Adrenal gland (tissue), 12 donors: Measurements from ENCODE around the gene RASL10B. TPM values are rescaled to one million over a fixed set of nuclear protein-coding genes. Genes with fewer than 3 reads are reported as not detected.
A peak's percentile ranks its signal among the peaks of the same experiment; 100 is the strongest.

Experiments
- DNase-seq, 7 donors: peaks; one replicate each; pipeline ENCODE4 v3.0.0-alpha.2; 2019 to 2020
- H3K27ac ChIP-seq, 5 donors: fragments of 200-600 bp; sonication (generic) in 4 of 5; 1 replicate in 3 of 5; 2 replicates in 2 of 5; pipeline versions ENCODE4 v1.5.1 to v1.8.0; 2016 to 2020; ENCODE audit warnings: mild to moderate bottlenecking in 1 of 5
- H3K27me3 ChIP-seq: fragments of 200-600 bp; 2 replicates; pipeline ENCODE4 v1.8.0; 2021
- H3K36me3 ChIP-seq, 2 donors: fragments of 200-600 bp; replicated peaks in 1 of 2; 1 replicate in 1 of 2; 2 replicates in 1 of 2; pipeline versions ENCODE4 v1.5.1 to v1.8.0; 2018 to 2022
- H3K4me1 ChIP-seq, 2 donors: fragments of 200-600 bp; replicated peaks in 1 of 2; 1 replicate in 1 of 2; 2 replicates in 1 of 2; pipeline versions ENCODE4 v1.5.1 to v1.8.0; 2018 to 2021
- H3K4me3 ChIP-seq, 4 donors: fragments of 200-600 bp; sonication (generic) in 3 of 4; one replicate each; pipeline ENCODE4 v1.5.1; 2016 to 2018
- H3K9me3 ChIP-seq, 3 donors: fragments of 200-600 bp; sonication (generic) in 1 of 3; replicated peaks in 1 of 3; 1 replicate in 2 of 3; 2 replicates in 1 of 3; pipeline versions ENCODE4 v1.5.1 to v1.8.0; 2016 to 2021
- CTCF ChIP-seq, 6 experiments: fragments of 450-650 bp in 4 of 6; fragments of 200-600 bp in 2 of 6; sonication (generic) in 1 of 6; IDR thresholded peaks; 1 replicate in 5 of 6; 2 replicates in 1 of 6; pipeline versions ENCODE4 v1.5.1 to v1.8.0; 2016 to 2021; ENCODE audit warnings: antibody characterized with exemption in 6 of 6, mild to moderate bottlenecking in 2 of 6, moderate library complexity in 1 of 6
- POLR2A ChIP-seq, 2 donors: fragments of 450-650 bp; IDR thresholded peaks; one replicate each; pipeline ENCODE4 v1.6.1; 2017; ENCODE audit warnings: antibody characterized with exemption in 2 of 2, mild to moderate bottlenecking in 2 of 2, moderate library complexity in 1 of 2
- WGBS, 4 donors: extraction: QIAGEN DNeasy Blood & Tissue Kit in 2 of 4; methylation state at CpG; one replicate each; pipeline versions ENCODE4 v1.1.5 to v1.1.7; 2013 to 2017; 5-methylcytosine and 5-hydroxymethylcytosine counted together
- intact Hi-C, 2 donors: fragments of 100-400 bp; cut with DNase I; formaldehyde crosslinking; loops; one replicate each; pipeline versions ENCODE4 v1.14.1 to v1.15.0; 2022 to 2023
- polyA plus RNA-seq, 3 donors: library from polyadenylated mRNA; stranded (reverse); fragments of 200-250 nt in 2 of 3; fragments of 350-450 nt in 1 of 3; fragmentation: Illumina TruSeq in 1 of 3; extraction: RNeasy Lipid Tissue Mini Kit (QIAGEN cat#74804) in 1 of 3; gene quantifications; one replicate each; pipeline ENCODE4 v1.2.3, GENCODE V29; 2013 to 2014
- total RNA-seq, 9 donors: library from RNA; depleted of rRNA in 4 of 9; stranded (reverse); fragments of >200 nt in 4 of 9; fragments of 120-200 nt in 1 of 9; fragmentation: NEBNext Ultra II Directional in 1 of 9; extraction: Animal tissue kit (Norgen Biotek cat#: 25700) in 1 of 9; gene quantifications; one replicate each; pipeline versions ENCODE4 v1.1.0 to v1.2.4, GENCODE V29; 2013 to 2023
- donor health status: healthy with polysubstance abuse.
- donor health status: Bipolar disorder and iron deficiency.
- donor health status: DM: yes; HTN: yes; CAD: no.
- donor health status: DM: no; HTN: no; CAD: no.
- donor health status: DM: no; HTN: no; CAD: no.
- donor health status: DM: yes; HTN: yes; CAD: no.

The RASL10B gene
- total and polyA plus RNA-seq, 12 donors: 1.1 to 8.1 (median 2.1) TPM

- Histone ChIP-seq H3K27me3 (no peaks in the 10 kb centered on the region), H3K4me1 (peaks cover 0 to 6% of the 10 kb centered on the region in 2 donors), H3K27ac (no peak overlapping the region), H3K4me3 (no peak overlapping the region), H3K9me3 (no peaks in the 10 kb centered on the region), H3K36me3 (peaks cover 0 to 12% of the 10 kb centered on the region in 2 donors)
- WGBS, 4 donors: 60 to 83% (median 78%) methylated on average over 5 of the region's 5 CpGs
- intact Hi-C loops: no loop called here
- TF ChIP-seq CTCF (IDR thresholded peaks at IDR 0.05): no peak
- TF ChIP-seq POLR2A (IDR thresholded peaks at IDR 0.05): no peak
- DNase-seq: no peak
Observed at GRCh38 chr17:35705705-35706104, 25.7 kb upstream of the RASL10B start.

- intact Hi-C loops: no loop called here
- H3K36me3 ChIP-seq: peaks cover 0 to 17% of the 10 kb centered on the region in 2 donors
- no peak overlapping the region for H3K4me3 ChIP-seq
Observed at GRCh38 chr17:35708149-35708548, 23.3 kb upstream of the RASL10B start.

GRCh38 chr17:35708951-35709350 lies 22.5 kb upstream of the RASL10B start:
- TF ChIP-seq CTCF (IDR thresholded peaks at IDR 0.05) (no peak), POLR2A (IDR thresholded peaks at IDR 0.05) (no peak)
- intact Hi-C loops: no loop called here
- WGBS, 4 donors: 68 to 92% (median 76%) methylated on average over 3 of the region's 3 CpGs
- Histone ChIP-seq H3K36me3 (peaks cover 0 to 17% of the 10 kb centered on the region in 2 donors), H3K27ac (no peak overlapping the region), H3K4me3 (no peak overlapping the region), H3K27me3 (no peaks in the 10 kb centered on the region), H3K4me1 (peaks cover 13 to 20% of the 10 kb centered on the region in 2 donors), H3K9me3 (no peaks in the 10 kb centered on the region)
- no peak for DNase-seq

More at GRCh38 chr17:35708149-35708548, 23.3 kb upstream of the RASL10B start:
- WGBS, 4 donors: 74 to 88% (median 84%) methylated on average over 3 of the region's 3 CpGs
- no peak for DNase-seq
- Histone ChIP-seq H3K9me3 (no peaks in the 10 kb centered on the region), H3K4me1 (peaks cover 8 to 13% of the 10 kb centered on the region in 2 donors), H3K27ac (no peak overlapping the region), H3K27me3 (no peaks in the 10 kb centered on the region)
- no peak for TF ChIP-seq CTCF (IDR thresholded peaks at IDR 0.05)

GRCh38 chr17:35709874-35710273 lies 21.6 kb upstream of the RASL10B start:
- Histone ChIP-seq H3K4me3 (no peak overlapping the region), H3K27ac (no peak overlapping the region), H3K27me3 (no peaks in the 10 kb centered on the region), H3K36me3 (peaks cover 0 to 17% of the 10 kb centered on the region in 2 donors), H3K9me3 (no peaks in the 10 kb centered on the region), H3K4me1 (peaks cover 13 to 22% of the 10 kb centered on the region in 2 donors)
- intact Hi-C loops: no loop called here
- DNase-seq: peak in 1 of 7 donors; percentile 47
- WGBS, 4 donors: 68 to 86% (median 79%) methylated on average over 3 of the region's 3 CpGs
- TF ChIP-seq POLR2A (IDR thresholded peaks at IDR 0.05) (no peak), CTCF (IDR thresholded peaks at IDR 0.05) (no peak)
